Stimulated activated CD8-positive, alpha-beta memory T cell treated with anti-CD3 and anti-CD28 coated beads, Interleukin-7, amount 100 ng/mL, for 4 hours (primary cell): ENCODE measurements around the gene P2RX4.
A peak's percentile ranks its signal among the peaks of the same experiment; 100 is the strongest.
"Not testable (repeated sequence)": the region's sequence is repeated elsewhere in the genome, so short reads cannot be mapped to it uniquely, and the experiment has no call there.

Source experiments
- DNase-seq, 2 donors: peaks; one replicate each; pipeline ENCODE4 v3.0.0-alpha.2; 2020; ENCODE audit warnings: low read depth in 2 of 2

Gene P2RX4

DNA sequence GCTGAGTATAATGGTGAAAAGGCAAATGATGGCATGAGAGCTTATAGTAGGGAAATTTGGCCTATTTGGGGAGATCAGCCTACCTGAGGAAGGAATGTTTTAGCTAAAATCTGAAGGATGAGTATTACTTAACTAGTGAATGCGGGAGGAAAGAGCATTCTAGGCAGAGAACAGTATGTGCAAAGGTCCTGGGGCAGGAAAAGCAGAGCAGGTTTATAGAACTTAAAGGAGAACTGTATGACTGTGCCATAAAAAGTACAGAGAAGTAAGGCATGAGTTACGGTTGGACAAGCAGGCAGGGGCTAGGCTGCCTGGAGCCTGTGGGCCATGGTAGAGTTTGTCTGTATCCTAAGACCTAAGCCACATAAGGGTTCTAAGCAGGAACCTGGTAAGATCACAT lies 21.7 kb upstream of the P2RX4 start:
- DNase-seq, result no peak

DNA sequence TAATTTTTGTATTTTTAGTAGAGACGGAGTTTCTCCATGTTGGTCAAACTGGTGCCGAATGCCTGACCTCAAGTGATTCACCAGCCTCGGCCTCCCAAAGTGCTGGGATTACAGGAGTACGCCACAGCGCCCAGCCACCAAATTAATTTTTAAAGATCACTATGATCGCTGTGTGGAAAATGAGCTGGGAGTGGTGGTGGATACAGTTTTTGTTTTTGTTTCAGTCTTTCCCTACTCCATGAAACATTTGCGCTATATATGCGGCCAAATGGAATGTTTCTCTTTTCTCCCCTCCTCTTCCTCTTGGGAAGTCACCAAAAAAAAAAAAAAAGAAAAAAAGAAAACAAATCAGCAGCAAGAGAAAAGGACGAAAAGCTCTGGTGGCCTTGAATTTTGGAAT lies 20.8 kb upstream of the P2RX4 start:
- DNase-seq, result no peak

DNA sequence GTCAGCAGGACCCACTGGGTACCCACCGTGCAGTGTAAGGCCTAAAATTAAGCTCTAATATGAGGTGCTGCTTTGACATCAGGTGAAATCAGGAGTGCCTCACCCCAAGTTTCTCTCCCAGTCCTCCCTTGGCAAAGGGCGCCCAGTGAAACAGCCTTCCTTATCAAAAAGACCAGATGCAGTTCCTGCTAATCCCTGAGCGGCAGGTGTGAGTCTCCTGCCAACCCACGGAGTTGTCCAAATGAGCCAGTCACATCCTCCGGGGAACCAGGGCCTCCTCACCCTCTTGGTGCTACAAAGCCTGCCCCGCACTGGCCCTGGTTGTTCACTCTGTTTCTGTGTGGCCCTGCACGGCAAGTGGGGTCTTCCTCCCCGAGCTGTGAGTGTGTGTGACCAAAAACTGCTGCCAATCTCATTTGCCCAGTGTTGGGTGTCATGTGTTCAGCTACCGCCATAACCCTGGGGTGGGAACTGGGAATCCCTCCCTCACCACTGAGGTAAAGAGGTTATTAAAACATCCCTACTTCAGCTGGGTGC lies 20.2 kb upstream of the P2RX4 start:
- DNase-seq, result no peak

DNA sequence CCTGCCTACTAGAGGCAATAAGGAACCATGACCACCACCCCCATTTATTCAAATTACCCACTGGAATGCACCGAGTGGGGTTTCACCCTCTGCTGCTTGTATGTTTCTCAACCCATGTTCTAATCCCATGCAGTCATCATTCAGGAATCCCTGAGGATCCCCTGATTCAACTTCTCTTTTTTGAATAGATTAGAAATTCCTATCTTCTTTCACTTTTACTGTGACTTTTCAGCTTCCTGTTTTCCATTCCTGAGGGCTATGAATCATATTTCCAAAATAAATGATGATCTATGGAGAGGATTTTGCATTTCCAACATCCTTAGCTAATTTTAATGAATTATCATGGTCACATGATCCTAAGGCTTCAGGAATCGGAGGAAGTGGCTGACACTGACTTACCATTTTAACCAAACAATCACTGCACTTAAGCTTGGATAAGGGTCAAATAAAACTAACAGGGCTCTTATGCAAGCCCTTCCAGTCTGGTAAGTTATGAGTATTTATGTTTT lies 19.4 kb upstream of the P2RX4 start:
- DNase-seq, result no peak

DNA sequence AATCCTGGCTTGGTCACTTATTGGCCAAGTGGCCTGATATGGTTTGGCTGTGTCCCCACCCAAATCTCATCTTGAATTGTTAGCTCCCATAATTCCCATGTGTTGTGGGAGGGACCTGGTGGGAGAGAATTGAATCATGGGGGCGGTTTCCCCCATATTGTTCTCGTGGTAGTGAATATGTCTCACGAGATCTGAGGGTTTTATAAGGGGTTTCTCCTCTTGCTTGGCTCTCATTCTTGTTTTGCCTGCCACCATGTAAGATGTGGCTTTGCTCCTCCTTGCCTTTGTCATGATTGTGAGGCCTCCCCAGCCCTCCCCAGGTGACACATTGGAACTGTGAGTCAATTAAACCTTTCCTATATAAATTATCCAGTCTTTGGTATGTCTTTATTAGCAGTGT lies 18.8 kb upstream of the P2RX4 start:
- DNase-seq, result no peak

DNA sequence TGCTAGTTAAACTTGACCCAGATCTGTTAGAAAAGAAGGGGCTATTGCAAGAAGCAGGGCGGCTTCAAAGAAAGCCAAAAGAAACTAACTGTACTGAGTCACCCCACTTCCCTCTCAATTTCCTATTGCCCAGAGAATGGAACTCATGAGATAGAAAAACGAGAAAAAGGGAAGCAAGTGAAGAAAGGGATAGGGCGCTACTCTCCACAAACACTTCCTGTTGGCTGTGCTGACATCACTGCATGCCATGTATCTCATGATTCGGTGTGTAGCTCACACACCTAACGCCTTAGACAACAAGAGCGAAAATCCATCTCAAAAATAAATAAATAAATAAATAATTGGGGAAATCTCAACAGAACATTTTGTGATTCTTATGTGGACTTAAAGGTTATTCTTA lies 13.0 kb upstream of the P2RX4 start:
- DNase-seq, result no peak

DNA sequence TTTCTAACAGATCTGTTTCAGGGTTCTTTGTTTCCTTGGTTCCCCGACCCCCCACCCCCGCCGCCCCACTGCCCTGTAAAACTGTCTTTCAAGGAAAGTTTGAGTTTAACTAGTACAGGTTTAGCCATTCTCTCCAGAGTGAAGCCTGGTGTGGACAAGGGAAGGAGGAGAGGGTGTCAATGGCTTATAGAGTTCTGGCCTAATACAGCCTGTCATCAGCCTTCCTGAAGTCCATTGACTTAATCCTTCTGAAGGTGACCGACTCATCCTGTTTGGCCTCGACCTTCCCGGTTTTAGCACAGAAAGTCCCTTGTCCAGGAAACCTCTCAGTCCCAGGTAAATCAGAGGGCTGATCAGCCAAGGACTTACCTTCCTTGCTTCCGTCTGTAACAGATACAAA lies 11.0 kb upstream of the P2RX4 start:
- no peak for DNase-seq

DNA sequence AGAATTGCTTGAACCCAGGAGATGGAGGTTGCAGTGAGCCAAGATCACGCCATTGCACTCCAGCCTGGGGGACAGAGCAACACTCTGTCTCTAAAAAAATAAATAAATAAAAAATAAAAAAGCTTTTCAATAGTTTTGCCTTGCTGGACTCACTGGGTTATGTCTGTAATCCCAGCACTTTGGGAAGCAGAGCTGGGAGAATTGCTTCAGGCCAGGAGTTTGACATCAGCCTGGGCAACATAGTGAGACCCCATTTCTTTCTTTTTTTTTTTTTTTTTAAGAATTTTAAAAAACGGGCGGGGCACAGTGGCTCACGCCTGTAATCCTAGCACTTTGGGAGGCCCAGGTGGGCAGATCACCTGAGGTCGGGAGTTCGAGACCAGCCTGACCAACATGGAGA lies 8.8 kb upstream of the P2RX4 start:
- not testable (repeated sequence) for DNase-seq

DNA sequence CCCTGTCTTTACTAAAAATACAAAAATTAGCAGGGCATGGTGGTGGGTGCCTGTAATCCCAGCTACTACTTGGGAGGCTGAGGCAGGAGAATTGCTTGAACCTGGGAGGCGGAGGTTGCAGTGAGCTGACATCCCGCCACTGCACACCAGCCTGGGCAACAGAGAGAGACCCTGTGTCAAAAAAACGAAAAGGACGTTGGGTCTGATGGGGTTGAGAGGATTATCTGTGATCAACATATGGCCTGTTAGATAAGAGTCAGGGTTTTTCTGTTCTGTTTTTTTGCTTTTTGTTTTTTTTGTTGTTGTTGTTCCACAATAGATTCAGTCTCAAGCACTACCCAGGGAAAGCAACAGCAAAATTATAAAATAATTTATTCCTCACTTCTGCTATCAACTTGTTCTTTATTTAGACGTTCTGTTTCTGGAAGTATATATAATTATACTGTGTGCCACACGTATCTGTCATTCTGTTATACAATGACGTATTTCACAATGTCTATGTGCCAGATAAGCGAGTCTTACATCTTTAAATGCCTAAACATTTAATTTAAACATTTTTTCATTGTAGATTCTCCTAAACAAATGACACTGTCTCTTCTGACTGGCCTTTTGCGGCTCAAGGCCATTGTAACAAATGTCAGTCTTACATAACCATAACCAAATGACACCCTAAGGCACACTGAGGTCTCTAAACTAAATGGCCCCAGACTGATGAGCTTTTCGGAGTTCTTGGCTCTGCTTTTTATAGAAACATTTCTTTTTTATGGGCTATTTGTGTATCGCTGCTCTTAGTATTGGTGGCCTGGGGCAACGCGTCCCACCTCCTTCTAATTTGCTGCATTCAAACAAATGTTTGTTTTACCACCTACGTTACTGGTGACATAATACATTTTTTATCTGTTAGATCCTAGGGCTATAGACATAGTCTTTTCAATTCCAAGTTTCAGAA lies 7.2 kb upstream of the P2RX4 start:
- no peak for DNase-seq

DNA sequence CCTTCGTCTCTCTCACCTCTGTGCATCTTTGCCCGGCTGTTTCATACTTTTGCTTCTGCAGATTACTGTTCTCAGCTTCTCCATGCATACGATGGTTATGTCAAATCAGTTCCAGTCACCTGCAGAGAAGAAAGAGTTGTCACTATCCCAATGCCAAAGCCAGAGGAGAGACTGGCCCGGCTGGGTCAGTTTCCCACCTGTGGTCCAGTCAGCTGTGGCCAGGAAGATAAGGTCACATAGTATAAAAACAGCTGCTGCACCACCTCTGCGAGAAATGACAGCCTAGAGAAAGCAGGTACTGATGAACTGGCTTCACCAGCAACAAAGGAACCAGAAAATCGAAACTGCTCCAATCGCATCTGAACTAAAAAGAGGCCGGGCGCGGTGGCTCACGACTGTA lies 6.4 kb upstream of the P2RX4 start:
- DNase-seq, result no peak

DNA sequence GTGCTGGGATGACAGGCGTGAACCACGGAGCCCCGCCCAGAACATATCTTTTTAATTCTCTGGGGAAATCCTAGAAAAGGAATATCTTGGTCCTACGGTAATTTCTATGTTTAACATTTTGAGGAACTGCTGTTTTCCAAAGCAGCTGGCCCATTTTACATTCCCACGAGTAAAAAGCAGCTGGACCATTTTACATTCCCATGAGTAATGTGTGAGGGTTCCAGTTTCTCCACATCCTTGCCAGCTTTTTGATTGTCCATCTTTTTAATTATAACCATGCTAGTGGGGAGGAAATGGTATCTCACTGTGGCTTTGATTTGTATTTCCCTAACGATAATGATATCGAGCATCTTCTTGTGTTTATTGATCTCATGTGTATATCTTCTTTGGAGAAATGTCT lies 4.4 kb upstream of the P2RX4 start:
- DNase-seq, result no peak

DNA sequence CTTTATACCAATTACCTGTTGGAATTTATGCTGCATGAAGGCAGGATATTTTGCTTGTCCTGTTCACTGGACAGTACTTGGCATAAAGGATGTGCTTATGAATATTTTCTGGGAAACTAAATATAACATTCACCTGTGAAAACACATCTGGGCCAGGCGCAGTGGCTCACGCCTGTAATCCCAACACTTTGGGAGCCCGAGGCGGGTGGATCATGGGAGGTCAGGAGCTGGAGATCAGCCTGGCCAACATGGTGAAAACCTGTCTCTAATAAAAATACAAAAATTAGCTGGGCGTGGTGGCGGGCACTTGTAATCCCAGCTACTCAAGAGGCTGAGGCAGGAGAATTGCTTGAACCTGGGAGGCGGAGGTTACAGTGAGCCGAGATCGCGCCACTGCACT lies 1.4 kb upstream of the P2RX4 start:
- DNase-seq, result not testable (repeated sequence)

DNA sequence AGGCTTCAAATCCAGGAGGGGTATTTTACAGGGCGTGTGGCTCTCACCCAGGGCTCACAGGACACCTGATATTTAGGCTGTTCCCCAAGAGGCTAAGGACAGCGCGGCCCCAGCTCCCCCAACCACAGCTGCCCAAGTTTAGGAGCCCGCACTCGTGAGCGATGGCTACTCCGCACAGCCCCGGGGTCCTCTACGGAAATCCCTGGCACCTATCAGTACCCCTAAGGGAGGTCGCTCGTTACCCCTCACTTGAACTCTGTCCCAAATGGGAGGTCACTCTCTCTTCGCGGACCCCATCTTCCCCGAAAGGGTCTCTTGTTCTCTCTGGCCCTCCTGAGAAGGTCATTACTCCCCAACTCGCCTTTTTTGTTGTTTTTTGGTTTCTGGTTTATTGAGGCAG lies 708 bp upstream of the P2RX4 start:
- DNase-seq, result no peak

DNA sequence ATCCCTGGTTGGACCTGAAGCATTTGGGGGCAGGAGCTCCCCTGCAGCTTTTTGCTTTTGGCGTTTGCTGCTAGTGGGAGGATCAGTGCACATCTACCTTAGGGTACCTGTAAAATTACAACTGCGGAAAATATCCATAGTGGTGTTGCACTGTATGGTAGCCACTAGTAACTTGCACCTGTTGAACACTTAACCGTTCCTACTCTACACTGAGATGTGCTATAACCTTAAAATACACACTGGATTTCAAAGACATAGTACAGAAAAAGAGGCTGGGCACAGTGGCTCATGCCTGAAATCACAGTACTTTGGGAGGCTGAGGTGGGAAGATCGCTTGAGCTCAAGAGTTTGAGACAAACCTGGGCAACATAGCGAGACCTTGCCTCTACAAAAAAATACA lies 2.9 kb downstream of the P2RX4 start:
- DNase-seq, result no peak

DNA sequence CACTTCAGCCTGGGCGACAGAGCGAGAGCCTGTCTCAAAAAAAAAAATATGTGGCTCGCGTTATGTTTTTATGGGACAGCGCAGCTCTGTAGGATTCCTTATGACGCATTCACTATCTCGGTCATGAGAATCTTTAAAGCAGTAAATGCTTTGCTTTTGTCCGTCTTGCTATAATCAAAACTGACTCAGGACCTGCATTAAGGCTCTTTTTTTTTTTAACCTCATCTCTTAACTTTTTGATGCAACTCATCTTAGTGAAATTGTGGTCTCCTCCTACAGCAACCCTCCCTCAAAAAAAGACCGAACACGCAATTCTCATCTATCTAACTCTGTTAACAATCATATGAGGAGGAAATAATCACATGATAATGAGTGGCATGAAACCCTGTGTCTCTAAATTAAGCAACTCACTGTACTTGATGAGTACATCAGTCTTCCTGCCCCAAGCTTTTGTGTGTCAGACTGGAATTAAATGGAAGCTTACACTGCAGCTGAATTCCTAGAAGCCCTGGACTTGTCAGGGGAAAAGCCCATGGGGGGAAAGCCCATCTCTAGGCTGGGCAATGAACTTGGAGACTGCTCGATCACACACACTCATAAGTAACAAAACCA lies 4.3 kb downstream of the P2RX4 start:
- peak; percentile 30 to 45 for DNase-seq

DNA sequence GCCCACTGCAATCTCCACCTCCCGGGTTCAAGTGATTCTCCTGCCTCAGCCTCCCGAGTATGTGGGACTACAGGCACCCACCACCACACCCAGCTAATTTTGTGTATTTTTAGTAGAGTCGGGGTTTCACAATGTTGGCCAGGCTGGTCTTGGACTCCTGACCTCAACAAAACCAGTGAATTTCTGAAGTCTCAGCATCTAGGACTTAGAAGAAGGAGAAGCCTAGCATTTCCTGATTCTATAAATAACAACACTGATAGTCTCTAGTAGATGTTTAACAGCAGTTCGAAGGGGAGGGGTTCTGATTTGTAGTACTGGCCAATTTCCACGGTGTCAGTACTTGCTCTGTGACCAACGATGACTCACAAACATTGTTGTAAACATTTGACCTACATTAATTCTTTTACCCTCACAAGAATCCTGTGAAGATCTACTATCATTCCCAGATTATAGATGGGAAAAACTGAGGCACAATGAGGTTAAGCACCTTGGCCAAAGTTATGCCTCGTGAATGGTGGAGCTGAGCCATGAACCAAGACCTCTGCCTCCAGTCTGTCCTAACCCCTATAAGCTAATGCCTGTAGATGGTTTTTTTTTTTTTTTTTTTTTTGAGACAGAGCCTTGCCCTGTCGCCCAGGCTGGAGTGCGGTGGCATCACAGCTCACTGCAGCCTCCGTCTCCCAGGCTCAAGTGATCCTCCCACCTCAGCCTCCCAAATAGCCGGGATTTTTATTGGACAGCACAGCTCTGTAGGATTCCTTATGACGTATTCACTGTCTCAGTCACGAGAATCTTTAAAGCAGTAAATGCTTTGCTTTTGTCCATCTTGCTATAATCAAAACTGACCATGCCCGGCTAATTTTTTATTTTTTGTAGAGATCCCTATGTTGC lies 5.2 kb downstream of the P2RX4 start:
- DNase-seq, result no peak

DNA sequence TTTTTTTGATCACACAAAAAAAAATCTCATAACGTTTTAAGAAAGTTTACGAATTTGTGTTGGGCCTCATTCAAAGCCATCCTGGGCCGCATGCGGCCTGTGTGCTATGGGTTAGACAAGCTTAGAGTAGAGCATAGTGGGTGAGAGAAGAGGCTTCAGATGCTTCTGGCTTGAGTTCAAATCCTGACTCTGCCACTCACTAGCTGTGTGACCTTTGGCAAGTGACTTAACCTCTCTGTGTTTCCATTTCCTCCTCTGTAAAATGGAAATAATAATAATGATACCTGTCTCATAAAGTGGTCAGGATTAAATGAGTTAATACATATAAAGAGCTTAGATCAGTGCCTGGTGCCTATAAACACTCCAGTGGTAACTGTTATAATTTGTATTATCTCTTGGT lies 6.2 kb downstream of the P2RX4 start:
- no peak for DNase-seq

DNA sequence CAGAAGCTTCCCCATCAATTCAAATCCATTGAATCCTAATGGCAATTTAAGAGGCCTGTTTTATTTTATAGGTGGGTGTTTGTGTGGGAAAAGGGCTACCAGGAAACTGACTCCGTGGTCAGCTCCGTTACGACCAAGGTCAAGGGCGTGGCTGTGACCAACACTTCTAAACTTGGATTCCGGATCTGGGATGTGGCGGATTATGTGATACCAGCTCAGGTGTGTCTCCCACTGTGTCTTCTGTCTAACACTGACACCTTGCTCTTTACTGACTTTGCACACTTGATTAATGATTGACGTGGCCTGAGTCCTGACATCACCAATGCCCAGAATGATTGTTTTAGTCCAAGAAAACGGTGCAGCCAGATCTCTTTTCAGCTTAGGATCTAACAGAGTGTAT lies 7.1 kb downstream of the P2RX4 start:
- DNase-seq, result no peak

DNA sequence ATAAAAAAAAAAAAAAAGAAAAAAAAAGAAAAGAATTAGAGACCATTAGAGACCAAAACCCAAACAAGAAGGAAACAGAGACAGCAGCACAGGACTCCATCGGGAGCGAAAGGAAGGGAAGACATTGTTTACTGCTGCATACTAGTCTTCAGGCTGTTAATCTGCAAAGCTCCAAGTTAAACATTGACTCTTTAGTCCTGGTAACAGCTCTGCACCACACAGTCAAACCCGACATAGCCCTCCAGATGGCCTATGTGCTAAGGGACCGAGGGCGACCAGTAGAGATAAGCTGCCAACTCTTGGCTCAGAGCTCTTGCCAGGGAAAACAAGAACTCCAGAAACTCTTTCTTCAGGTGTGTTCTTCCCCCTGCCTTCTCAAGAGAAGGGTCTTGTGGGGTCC lies 7.8 kb downstream of the P2RX4 start:
- DNase-seq, result no peak

DNA sequence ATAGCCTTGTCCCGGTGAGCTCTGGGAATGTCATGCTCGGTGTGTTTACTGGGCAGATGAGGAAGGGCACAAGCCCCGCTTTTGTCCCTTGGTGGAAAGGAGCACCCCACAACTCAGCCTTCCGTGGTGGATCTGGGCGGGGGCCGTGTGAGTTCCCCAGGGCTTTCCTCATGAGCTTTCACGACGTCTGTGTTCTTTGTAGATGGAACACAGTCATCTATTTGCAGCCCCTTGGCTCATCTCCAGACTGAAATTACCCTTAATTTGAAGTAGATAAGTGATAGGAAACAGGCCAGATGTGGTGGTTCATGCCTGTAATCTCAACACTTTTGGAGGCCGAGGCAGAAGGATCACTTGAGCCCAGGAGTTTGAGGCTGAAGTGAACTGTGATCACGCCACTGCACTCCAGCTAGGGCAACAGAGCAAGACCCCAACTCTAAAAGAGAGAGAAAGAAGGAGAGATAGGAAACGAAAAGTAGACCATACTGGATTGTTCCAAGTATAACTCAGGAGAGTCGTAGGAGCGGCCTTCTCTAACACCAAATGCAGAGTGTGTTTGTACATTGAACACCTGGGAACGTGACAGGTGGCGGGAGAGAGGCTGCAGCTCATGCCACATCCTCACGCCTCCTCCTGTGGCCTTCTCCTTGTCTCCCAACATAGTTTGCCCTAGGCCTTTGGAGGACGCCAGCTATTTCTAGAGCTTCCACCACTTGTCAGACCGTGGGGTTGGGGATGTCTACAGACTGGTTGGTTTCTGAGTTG lies 8.8 kb downstream of the P2RX4 start:
- DNase-seq, result no peak

DNA sequence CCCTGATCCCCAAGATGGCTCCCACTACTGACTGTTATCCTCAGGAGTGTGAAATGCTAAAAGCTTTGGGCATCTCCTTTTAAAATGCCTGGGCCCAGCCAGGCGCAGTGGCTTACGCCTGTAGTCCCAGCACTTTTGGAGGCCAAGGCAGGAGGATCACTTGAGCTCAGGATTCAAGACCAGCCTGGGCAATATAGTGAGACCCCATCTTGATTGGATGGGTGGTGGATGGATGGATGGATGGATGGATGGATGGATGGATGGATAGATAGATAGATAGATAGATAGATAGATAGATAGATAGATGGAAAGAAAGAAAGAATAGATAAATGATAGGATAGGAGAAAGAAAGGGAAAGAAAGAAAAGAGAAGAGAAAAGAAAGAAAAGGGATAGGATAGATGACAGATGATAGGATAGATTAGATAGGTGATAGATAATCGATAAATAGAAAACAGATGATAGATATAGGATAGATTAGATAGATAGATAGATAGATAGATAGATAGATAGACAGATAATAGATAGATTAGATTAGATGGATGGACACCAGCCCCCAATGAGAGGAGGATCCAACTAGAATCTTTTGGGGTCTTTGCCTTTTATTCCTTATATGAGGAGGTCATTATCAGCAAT lies 9.5 kb downstream of the P2RX4 start:
- no peak for DNase-seq
